ENCODE data around the gene ETV3. TPM values are rescaled to one million over a fixed set of nuclear protein-coding genes. Genes with fewer than 3 reads are reported as not detected.
"Not testable (repeated sequence)": the region's sequence is repeated elsewhere in the genome, so short reads cannot be mapped to it uniquely, and the experiment has no call there.

ETV3 gene
- total RNA-seq, 1 experiment from 2014 or later, result 21.2 TPM

DNA sequence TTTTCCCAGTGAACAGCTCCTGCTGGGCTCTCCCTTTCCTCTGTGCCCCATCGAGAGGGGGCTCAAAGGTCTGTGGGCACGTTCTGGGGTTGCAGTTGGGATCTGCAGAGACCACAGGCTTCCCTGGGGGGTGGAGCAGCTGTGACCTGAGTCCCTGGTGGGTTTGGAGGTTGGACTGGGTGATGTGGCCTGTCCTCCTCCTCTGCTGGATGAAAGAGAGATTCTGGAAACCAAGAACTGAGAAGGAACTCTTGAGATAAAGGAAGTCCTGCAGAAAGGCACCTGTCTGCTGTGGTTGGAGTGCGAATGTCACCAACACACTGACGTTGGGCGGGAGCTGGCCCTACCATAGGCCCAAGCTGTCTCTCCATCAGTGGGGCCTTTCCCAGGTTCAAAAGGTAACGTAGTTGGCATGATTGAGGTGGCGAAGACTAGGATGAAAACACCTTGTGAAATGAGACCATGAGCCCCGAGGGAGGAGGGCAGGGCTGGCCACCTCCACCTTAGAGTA, 35.8 kb upstream of the ETV3 start (continued):
- no peak for TF ChIP-seq EGR1 (IDR thresholded peaks at IDR 0.05; ENCODE audit: low read depth)
- no peak for TF ChIP-seq POLR2AphosphoS5 (IDR thresholded peaks at IDR 0.05; ENCODE audit: low read depth, low read length)
- no peak for TF ChIP-seq POLR2A (IDR thresholded peaks at IDR 0.05; ENCODE audit: borderline replicate concordance, extremely low read depth, insufficient read depth, insufficient read length)
- no peak for TF ChIP-seq ELF1 (IDR thresholded peaks at IDR 0.05; ENCODE audit: borderline replicate concordance, low read depth)
- TF ChIP-seq YY1 (IDR thresholded peaks at IDR 0.05; ENCODE audit: extremely low read depth, insufficient replicate concordance, low read depth, low read length), result no peak
- no peak for TF ChIP-seq EZH2phosphoT487 (IDR thresholded peaks at IDR 0.05; ENCODE audit: borderline replicate concordance)
- TF ChIP-seq EZH2 (IDR thresholded peaks at IDR 0.05), result no peak
- no peak for TF ChIP-seq CEBPB (IDR thresholded peaks at IDR 0.05; ENCODE audit: low read depth)

DNA sequence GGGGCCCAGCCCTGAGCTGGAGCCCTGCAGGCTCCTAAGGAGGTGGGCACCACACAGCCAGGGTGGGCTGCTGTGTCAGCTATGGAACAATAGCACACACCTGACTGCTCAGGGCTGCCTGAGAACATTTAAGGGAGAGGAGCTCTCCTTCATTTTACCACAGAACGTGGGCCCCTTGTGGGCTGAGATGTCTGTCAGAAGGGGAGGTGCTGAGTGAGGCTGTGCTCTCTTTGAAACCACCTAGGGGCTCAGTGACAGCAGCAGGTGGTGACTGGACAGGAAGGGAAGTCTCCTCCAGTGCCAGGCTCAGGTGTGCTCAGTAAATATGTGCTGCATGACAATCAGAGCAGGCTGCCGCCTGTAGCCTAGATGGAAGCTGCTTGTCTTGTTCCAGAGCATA, 35.0 kb upstream of the ETV3 start:
- RAD21 ChIA-PET (ENCODE audit: low non-redundant PET in 1 of 2, low total read pairs in 2 of 2, uncharacterized antibody in 2 of 2, unreplicated experiment in 2 of 2); H3K4me3 ChIP-seq (replicated peaks in 1 of 2; ENCODE audit: low read depth in 1 of 2, low read length in 2 of 2); H2AFZ ChIP-seq (ENCODE audit: low read depth, low read length, poor library complexity, severe bottlenecking); H3K9me3 ChIP-seq (ENCODE audit: control insufficient read depth in 1 of 2, insufficient read depth in 1 of 2, low read depth in 1 of 2, low read length in 2 of 2); H3K36me3 ChIP-seq (ENCODE audit: control insufficient read depth in 1 of 2, insufficient read depth in 2 of 2, low read length in 2 of 2); H3K4me2 ChIP-seq (ENCODE audit: low read length); DNase-seq (ENCODE audit: low read depth, low spot score); H3K9ac ChIP-seq (ENCODE audit: low read length); H3K4me1 ChIP-seq (ENCODE audit: control insufficient read depth in 1 of 2, insufficient read depth in 2 of 2, low read length in 2 of 2); H4K20me1 ChIP-seq (ENCODE audit: insufficient read depth); H3K27me3 ChIP-seq (ENCODE audit: insufficient read depth, low read length); ATAC-seq; H3K27ac ChIP-seq (ENCODE audit: low read depth, low read length); H3K79me2 ChIP-seq (ENCODE audit: insufficient read depth, low read length); POLR2A ChIA-PET; BruUV-seq (replicated peaks); H3K9me2 ChIP-seq (ENCODE audit: insufficient read depth); intact Hi-C loops (cut with micrococcal nuclease): not testable (repeated sequence)
- CTCF ChIA-PET, result interaction anchor here (2.2 kb wide), 1 partner anchor 17 kb away, joined by 6 read pairs; no protein-coding TSS in a partner anchor

DNA sequence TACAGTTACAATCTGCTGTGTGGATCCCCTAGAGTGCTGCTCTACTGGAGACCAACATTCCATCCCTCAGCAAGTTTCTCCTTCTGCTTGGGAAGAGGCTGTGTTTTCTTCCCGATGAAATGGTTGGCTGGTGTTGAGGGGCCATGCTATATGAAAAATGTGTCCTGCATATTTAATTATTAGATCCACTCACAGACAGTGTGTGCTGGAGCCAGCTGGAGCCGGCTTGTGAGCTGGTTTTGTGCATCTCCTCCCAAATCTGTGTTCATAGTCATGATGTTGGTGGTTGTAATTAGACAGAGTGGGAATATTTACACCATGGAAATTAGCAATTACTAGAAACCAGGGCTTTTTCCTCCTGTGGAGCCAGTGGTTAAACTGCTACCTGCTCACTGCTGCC, 34.4 kb upstream of the ETV3 start:
- CTCF ChIA-PET, result interaction anchor here (2.2 kb wide), 1 partner anchor 17 kb away, joined by 6 read pairs; no protein-coding TSS in a partner anchor
- POLR2A ChIA-PET, result not testable (repeated sequence)

More for the DNA sequence above, 34.4 kb upstream of the ETV3 start:
- ATAC-seq; H3K9me3 ChIP-seq (ENCODE audit: control insufficient read depth in 1 of 2, insufficient read depth in 1 of 2, low read depth in 1 of 2, low read length in 2 of 2); H3K36me3 ChIP-seq (ENCODE audit: control insufficient read depth in 1 of 2, insufficient read depth in 2 of 2, low read length in 2 of 2); BruUV-seq (replicated peaks); H3K79me2 ChIP-seq (ENCODE audit: insufficient read depth, low read length); RAD21 ChIA-PET (ENCODE audit: low non-redundant PET in 1 of 2, low total read pairs in 2 of 2, uncharacterized antibody in 2 of 2, unreplicated experiment in 2 of 2); H3K4me1 ChIP-seq (ENCODE audit: control insufficient read depth in 1 of 2, insufficient read depth in 2 of 2, low read length in 2 of 2); H3K4me2 ChIP-seq (ENCODE audit: low read length); DNase-seq (ENCODE audit: low read depth, low spot score); H3K4me3 ChIP-seq (replicated peaks in 1 of 2; ENCODE audit: low read depth in 1 of 2, low read length in 2 of 2); H3K27ac ChIP-seq (ENCODE audit: low read depth, low read length); H2AFZ ChIP-seq (ENCODE audit: low read depth, low read length, poor library complexity, severe bottlenecking); intact Hi-C loops (cut with micrococcal nuclease); H4K20me1 ChIP-seq (ENCODE audit: insufficient read depth); H3K27me3 ChIP-seq (ENCODE audit: insufficient read depth, low read length); H3K9ac ChIP-seq (ENCODE audit: low read length); H3K9me2 ChIP-seq (ENCODE audit: insufficient read depth): not testable (repeated sequence)
